Mucosa of descending colon (tissue), 3 donors: ENCODE data around the gene PSMG1. TPM values are rescaled to one million over a fixed set of nuclear protein-coding genes. Genes with fewer than 3 reads are reported as not detected.

ENCODE experiments used
- ATAC-seq: fragments of 200-7000 bp; cut with Tn5 transposase; one replicate; pipeline ENCODE4 v1.9.1; 2020; ENCODE audit warnings: mild to moderate bottlenecking, moderate library complexity
- DNase-seq, 3 donors: peaks; one replicate each; pipeline ENCODE4 v3.0.0-alpha.2; 2020
- H3K36me3 ChIP-seq: fragments of 200-600 bp; one replicate; pipeline ENCODE4 v1.8.0; 2021; ENCODE audit warnings: low read depth, mild to moderate bottlenecking
- H3K4me1 ChIP-seq: fragments of 200-600 bp; one replicate; pipeline ENCODE4 v1.8.0; 2021; ENCODE audit warnings: low read depth, mild to moderate bottlenecking
- H3K4me3 ChIP-seq: fragments of 200-600 bp; one replicate; pipeline ENCODE4 v1.8.0; 2021; ENCODE audit warnings: mild to moderate bottlenecking
- H3K9me3 ChIP-seq: fragments of 200-600 bp; one replicate; pipeline ENCODE4 v1.8.0; 2021; ENCODE audit warnings: mild to moderate bottlenecking
- intact Hi-C, 2 donors: fragments of 100-400 bp; cut with DNase I in 1 of 2; cut with micrococcal nuclease in 1 of 2; formaldehyde crosslinking; loops; one replicate each; pipeline versions ENCODE4 v1.11.0 to v1.11.1; 2022; cut with DNase I, micrococcal nuclease
- total RNA-seq, 3 donors: library from RNA; stranded (reverse); fragmentation: NEBNext Ultra II Directional in 2 of 3; extraction: Animal tissue kit (Norgen Biotek cat#: 25700) in 2 of 3; gene quantifications; one replicate each; pipeline versions ENCODE4 v1.2.1 to v1.2.4, GENCODE V29; 2021 to 2023
- TF ChIP-seq, protein P1 (sequence below): fragments of 200-600 bp; IDR thresholded peaks from one replicate; pipeline ENCODE4 v1.8.0; 2022; ENCODE audit warnings: antibody characterized with exemption, mild to moderate bottlenecking
- donor health status: DM: no; HTN: no; CAD: no; lungs with moderate emphysema.
- donor health status: DM: no; HTN: no; CAD: no.
- donor health status: DM: no; HTN: yes; CAD: no.

Gene PSMG1
- total RNA-seq, 3 donors from 2014 or later = 24.3 to 48.1 (median 36.2) TPM

- Histone ChIP-seq H3K36me3 (no peaks in the 10 kb centered on the region), H3K4me1 (no peaks in the 10 kb centered on the region), H3K9me3 (no peaks in the 10 kb centered on the region), H3K4me3 (no peak overlapping the region)
- intact Hi-C loops = loop anchor here (10.0 kb wide), 2 partner anchors 323 to 623 kb away; partner anchors contain the start of gene ETS2 (in 1 of the 2)
- TF ChIP-seq, protein P1, sequence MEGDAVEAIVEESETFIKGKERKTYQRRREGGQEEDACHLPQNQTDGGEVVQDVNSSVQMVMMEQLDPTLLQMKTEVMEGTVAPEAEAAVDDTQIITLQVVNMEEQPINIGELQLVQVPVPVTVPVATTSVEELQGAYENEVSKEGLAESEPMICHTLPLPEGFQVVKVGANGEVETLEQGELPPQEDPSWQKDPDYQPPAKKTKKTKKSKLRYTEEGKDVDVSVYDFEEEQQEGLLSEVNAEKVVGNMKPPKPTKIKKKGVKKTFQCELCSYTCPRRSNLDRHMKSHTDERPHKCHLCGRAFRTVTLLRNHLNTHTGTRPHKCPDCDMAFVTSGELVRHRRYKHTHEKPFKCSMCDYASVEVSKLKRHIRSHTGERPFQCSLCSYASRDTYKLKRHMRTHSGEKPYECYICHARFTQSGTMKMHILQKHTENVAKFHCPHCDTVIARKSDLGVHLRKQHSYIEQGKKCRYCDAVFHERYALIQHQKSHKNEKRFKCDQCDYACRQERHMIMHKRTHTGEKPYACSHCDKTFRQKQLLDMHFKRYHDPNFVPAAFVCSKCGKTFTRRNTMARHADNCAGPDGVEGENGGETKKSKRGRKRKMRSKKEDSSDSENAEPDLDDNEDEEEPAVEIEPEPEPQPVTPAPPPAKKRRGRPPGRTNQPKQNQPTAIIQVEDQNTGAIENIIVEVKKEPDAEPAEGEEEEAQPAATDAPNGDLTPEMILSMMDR = no peak
- ATAC-seq = no peak
- no peak for DNase-seq
Observed at GRCh38 chr21:39127506-39127905, 55.7 kb downstream of the PSMG1 start.

DNA sequence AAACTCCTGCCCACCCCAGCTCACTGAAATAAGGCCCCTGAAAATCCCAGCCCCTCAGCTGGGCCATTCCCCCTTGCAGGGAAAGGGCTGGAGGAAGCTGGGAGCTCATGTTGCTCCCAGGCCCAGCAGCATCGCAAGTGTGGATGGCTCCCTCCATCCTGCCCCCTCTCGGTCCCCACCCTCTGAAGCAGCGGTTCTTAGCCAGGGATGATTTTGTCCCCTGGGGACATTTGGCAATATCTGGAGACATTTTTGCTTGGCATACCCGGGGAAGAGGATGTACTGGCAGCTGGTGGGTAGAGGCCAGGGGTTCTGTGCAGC, 56.8 kb downstream of the PSMG1 start:
- no peak overlapping the region for H3K4me3 ChIP-seq
- no peak for DNase-seq
- TF ChIP-seq, protein P1 = no peak
- no peaks in the 10 kb centered on the region for H3K4me1 ChIP-seq
- ATAC-seq = no peak
- intact Hi-C loops = loop anchor here (10.0 kb wide), 2 partner anchors 322 to 622 kb away; partner anchors contain the start of gene ETS2 (in 1 of the 2)
- no peaks in the 10 kb centered on the region for H3K9me3 ChIP-seq
- H3K36me3 ChIP-seq = no peaks in the 10 kb centered on the region

GRCh38 chr21:39125752-39126485, 57.3 kb downstream of the PSMG1 start:
- Histone ChIP-seq H3K4me3 (no peak overlapping the region), H3K9me3 (no peaks in the 10 kb centered on the region), H3K36me3 (no peaks in the 10 kb centered on the region), H3K4me1 (no peaks in the 10 kb centered on the region)
- DNase-seq (peak; percentile 53 to 72 (median 62)), ATAC-seq (peak; percentile 96)
- intact Hi-C loops = loop anchor here (10.0 kb wide), 2 partner anchors 321 to 621 kb away; partner anchors contain the start of gene ETS2 (in 1 of the 2)
- TF ChIP-seq, protein P1 = peak; percentile 26

Other genes with a start within 250 kb of the PSMG1 start
- gene BRWD1, start 130.2 kb upstream of the PSMG1 start, total RNA-seq = 10 to 100 TPM; 40.6 to 58.6 (median 52.5) TPM
- gene HMGN1, start 165.6 kb upstream of the PSMG1 start, total RNA-seq = 100 to 1,000 TPM; 104 to 218 (median 174) TPM